HepG2 (cell line): Measurements from ENCODE around the gene CELF5. TPM values are rescaled to one million over a fixed set of nuclear protein-coding genes. Genes with fewer than 3 reads are reported as not detected.

ENCODE experiments used
- ATAC-seq: fragments of 200-7000 bp; cut with Tn5 transposase; 3 replicates; pipeline ENCODE4 v1.9.1; 2020; ENCODE audit warnings: mild to moderate bottlenecking, moderate library complexity
- BruUV-seq: library from RNA; stranded (reverse); fragments of 400-500 nt; replicated peaks from 2 replicates; lab custom pipeline; 2021; lab: Mats Ljungman, UMichigan
- CTCF ChIA-PET: fragments of 300-600 bp; formaldehyde crosslinking; extraction: SDS; loops from one replicate; lab custom pipeline; 2021; ENCODE audit warnings: low total read pairs, inconsistent platforms, low intra/inter-chr PET ratio; lab: Yijun Ruan, JAX
- POLR2A ChIA-PET: fragments of 350-600 bp; sonication (Branson Sonifier 250); formaldehyde crosslinking; loops from one replicate; lab custom pipeline; 2020; ENCODE audit warnings: antibody characterized with exemption, inconsistent platforms; lab: Yijun Ruan, JAX
- DNase-seq: peaks from one replicate; pipeline ENCODE4 v3.0.0-alpha.2; 2015; ENCODE audit warnings: low spot score
- FAIRE-seq: peaks from 3 replicates; lab custom pipeline; 2011; peaks lifted over from hg19 to GRCh38; lab: Jason Lieb, UNC
- H2AFZ ChIP-seq: one replicate; pipeline ENCODE4 v1.6.1; 2011; ENCODE audit warnings: low read length, inconsistent platforms
- H3K27ac ChIP-seq: fragments of 300-600 bp; 3 replicates; pipeline ENCODE4 v1.8.0; 2011; ENCODE audit warnings: mixed run types, mild to moderate bottlenecking, mixed read lengths, low read length, inconsistent platforms; ENCODE audit not compliant: insufficient read depth; ENCODE audit errors: extremely low read length
- H3K27me3 ChIP-seq, 2 experiments: fragments of 200-600 bp in 1 of 2; 2 replicates in 1 of 2; 3 replicates in 1 of 2; pipeline versions ENCODE4 v1.6.0 to v1.8.0; 2011; ENCODE audit warnings: low read length in 2 of 2, mild to moderate bottlenecking in 2 of 2, moderate library complexity in 2 of 2, inconsistent platforms in 1 of 2; ENCODE audit not compliant: insufficient read depth in 2 of 2, control insufficient read depth in 1 of 2
- H3K36me3 ChIP-seq, 2 experiments: fragments of 200-600 bp in 1 of 2; replicated peaks in 1 of 2; 2 replicates in 1 of 2; 3 replicates in 1 of 2; pipeline versions ENCODE4 v1.5.1 to v1.8.0; 2011; ENCODE audit warnings: low read length in 2 of 2, inconsistent platforms in 1 of 2; ENCODE audit not compliant: insufficient read depth in 2 of 2, control insufficient read depth in 1 of 2
- H3K4me1 ChIP-seq: 2 replicates; pipeline ENCODE4 v1.5.1; 2012; ENCODE audit warnings: low read length, inconsistent platforms; ENCODE audit not compliant: insufficient read depth
- H3K4me2 ChIP-seq: 2 replicates; pipeline ENCODE4 v1.6.0; 2011; ENCODE audit warnings: low read depth, low read length, inconsistent platforms
- H3K4me3 ChIP-seq, 3 experiments: fragments of 200-600 bp in 1 of 3; sonication (generic), shearing (Covaris generic) in 1 of 3; replicated peaks in 1 of 3; 2 replicates each; pipeline ENCODE4 v1.5.1; 2011 to 2016; ENCODE audit warnings: low read length in 3 of 3, inconsistent platforms in 2 of 3, low read depth in 2 of 3, mild to moderate bottlenecking in 2 of 3, control low read depth in 1 of 3, mixed read lengths in 1 of 3; ENCODE audit not compliant: insufficient read depth in 1 of 3
- H3K79me2 ChIP-seq: one replicate; pipeline ENCODE4 v1.6.1; 2011; ENCODE audit warnings: low read length, inconsistent platforms; ENCODE audit not compliant: insufficient read depth
- H3K9ac ChIP-seq: 2 replicates; pipeline ENCODE4 v1.6.0; 2011; ENCODE audit warnings: mild to moderate bottlenecking, low read depth, low read length, inconsistent platforms; ENCODE audit not compliant: insufficient read depth
- H3K9me3 ChIP-seq: 2 replicates; pipeline ENCODE4 v1.5.1; 2012; ENCODE audit warnings: mild to moderate bottlenecking, low read length
- H4K20me1 ChIP-seq: 2 replicates; pipeline ENCODE4 v1.6.0; 2011; ENCODE audit warnings: inconsistent platforms, mild to moderate bottlenecking, low read length, moderate library complexity; ENCODE audit not compliant: insufficient read depth
- MIER3 ChIP-seq: IDR thresholded peaks from 2 replicates; pipeline ENCODE4 v1.6.1; 2016; ENCODE audit warnings: missing compliant biosample characterization, borderline replicate concordance
- SALL2 ChIP-seq: sonication (generic); formaldehyde crosslinking; IDR thresholded peaks from 2 replicates; pipeline ENCODE4 v1.8.1; 2023; ENCODE audit warnings: mild to moderate bottlenecking, missing genetic modification reagents, inconsistent platforms
- ZFP36 ChIP-seq: fragments of 150-350 bp; IDR thresholded peaks from 2 replicates; pipeline ENCODE4 v1.6.1; 2018; ENCODE audit warnings: borderline replicate concordance, low read length, low read depth; ENCODE audit not compliant: partially characterized antibody
- ZNF17 ChIP-seq: sonication (generic); formaldehyde crosslinking; IDR thresholded peaks from 2 replicates; pipeline ENCODE4 v1.5.0; 2020; ENCODE audit warnings: mild to moderate bottlenecking, missing genetic modification reagents
- ZNF768 ChIP-seq: sonication (generic); formaldehyde crosslinking; IDR thresholded peaks from 2 replicates; pipeline ENCODE4 v1.4.0; 2020; ENCODE audit warnings: missing genetic modification reagents
- WGBS: methylation state at CpG from one replicate; pipeline ENCODE4 v1.1.6; 2017; ENCODE audit warnings: low lambda C conversion rate; 5-methylcytosine and 5-hydroxymethylcytosine counted together
- in situ Hi-C: cut with HindIII; loops from 2 replicates; pipeline ENCODE4 v1.10.0; 2017; ENCODE audit warnings: low pct_unique_long_range_greater_than_20kb; ENCODE audit not compliant: extremely low pct_ligation_motif_present
- intact Hi-C: fragments of 100-400 bp; cut with micrococcal nuclease; formaldehyde crosslinking; loops from one replicate; pipeline ENCODE4 v1.10.0; 2022; ENCODE audit not compliant: unreplicated experiment
- polyA plus RNA-seq, 8 experiments: library from polyadenylated mRNA; depleted of rRNA in 3 of 8; stranded (reverse) in 7 of 8; unstranded in 1 of 8; fragments of >200 nt; fragmentation: Illumina TruSeq in 4 of 8; extraction: Trizol in 4 of 8; gene quantifications; 2 replicates each; pipeline versions ENCODE4 v1.2.1 to v1.2.3, GENCODE V29; 2011 to 2016; ENCODE audit warnings: low read depth in 4 of 8, missing spikeins in 1 of 8, mixed read lengths in 1 of 8; ENCODE audit not compliant: insufficient read depth in 1 of 8
- total RNA-seq, 5 experiments: library from RNA; depleted of rRNA; stranded (reverse); fragments of >200 nt; fragmentation: Illumina TruSeq; extraction: Trizol; gene quantifications; 2 replicates each; pipeline ENCODE4 v1.2.3, GENCODE V29; 2016; ENCODE audit warnings: low read depth in 1 of 5

Gene CELF5
- total and polyA plus RNA-seq, 2 of the 13 experiments (the other 11 are each of a cell fraction or from before 2014, with no cell fraction given): 0.31 to 0.84 TPM

DNA sequence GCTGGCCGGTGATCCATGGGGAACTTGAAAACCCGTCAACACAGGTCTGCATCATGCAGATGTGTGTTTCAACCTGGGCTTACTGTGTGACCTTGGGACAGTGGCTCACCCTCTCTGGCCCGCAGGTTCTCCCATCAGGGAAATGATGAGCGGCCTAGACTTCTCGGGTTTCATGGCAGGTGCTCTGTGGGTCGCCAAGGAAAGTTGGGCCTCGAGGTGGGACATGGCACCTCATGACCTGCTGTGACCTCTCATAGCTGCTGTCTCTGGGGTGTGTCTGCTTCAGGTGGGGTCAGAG is 91.2 kb downstream of the CELF5 start:
- BruUV-seq: no TSS peak

DNA sequence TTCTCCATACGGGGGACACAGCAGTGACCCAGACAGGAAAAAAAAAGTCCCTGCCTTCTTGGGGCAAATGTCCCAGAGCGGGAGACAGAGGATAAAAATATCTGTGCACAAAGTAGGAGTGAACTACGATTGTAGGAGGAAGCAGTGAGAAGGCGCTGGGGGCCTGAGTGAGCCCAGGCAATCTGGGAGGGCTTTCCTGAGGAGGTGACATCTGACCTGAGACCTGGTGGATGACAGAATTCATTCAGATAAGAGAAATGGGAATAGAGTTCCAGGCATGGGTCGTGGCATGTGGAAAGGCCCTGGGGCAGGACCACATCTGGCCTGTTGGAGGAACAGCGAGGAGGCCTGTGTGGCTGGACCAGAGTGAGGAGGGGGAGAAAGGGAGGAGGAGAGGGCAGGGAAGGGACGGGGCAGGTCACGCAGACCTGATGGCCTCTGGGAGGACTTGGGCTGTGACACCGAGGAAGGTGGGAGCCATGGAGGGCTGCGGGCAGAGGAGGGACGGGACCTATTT is 91.7 kb downstream of the CELF5 start:
- no peaks in the 10 kb centered on the region for H3K79me2 ChIP-seq
- H4K20me1 ChIP-seq: no peaks in the 10 kb centered on the region
- peaks cover 6 to 41% of the 10 kb centered on the region in 2 experiments; a peak in 3 of 5 replicates for H3K27me3 ChIP-seq
- H3K36me3 ChIP-seq: no peaks in the 10 kb centered on the region
- H3K9me3 ChIP-seq: no peaks in the 10 kb centered on the region
- no peaks in the 10 kb centered on the region for H3K4me1 ChIP-seq
- H3K27ac ChIP-seq: no peak overlapping the region
- DNase-seq (no peak), FAIRE-seq (no peak), ATAC-seq (no peak)
- H2AFZ ChIP-seq: no peak overlapping the region
- ChIA-PET CTCF (no interaction called here), POLR2A (no interaction called here)
- H3K4me2 ChIP-seq: no peak overlapping the region
- 48% methylated on average over 11 of the region's 11 CpGs for whole genome bisulfite sequencing
- no peak overlapping the region for H3K4me3 ChIP-seq
- intact Hi-C loops (no loop called here), in situ Hi-C loops (no loop called here)
- H3K9ac ChIP-seq: no peak overlapping the region
- BruUV-seq: no TSS peak
- TF ChIP-seq SALL2: no peak
- TF ChIP-seq ZFP36: peak; percentile 83

More for the DNA sequence above, 91.2 kb downstream of the CELF5 start:
- H3K79me2 ChIP-seq: no peaks in the 10 kb centered on the region
- ATAC-seq (no peak), FAIRE-seq (no peak), DNase-seq (no peak)
- H3K27me3 ChIP-seq: peaks cover 6 to 37% of the 10 kb centered on the region in 2 experiments; a peak in 3 of 5 replicates
- H3K9me3 ChIP-seq: no peaks in the 10 kb centered on the region
- no peak overlapping the region for H3K4me3 ChIP-seq
- no peak overlapping the region for H3K9ac ChIP-seq
- POLR2A ChIA-PET: no interaction called here
- no peak overlapping the region for H2AFZ ChIP-seq
- no peaks in the 10 kb centered on the region for H4K20me1 ChIP-seq
- no peaks in the 10 kb centered on the region for H3K36me3 ChIP-seq
- intact Hi-C loops (no loop called here), in situ Hi-C loops (no loop called here)
- TF ChIP-seq ZNF17 (CRISPR knock-in tag) (no peak), ZNF768 (CRISPR knock-in tag) (peak; percentile 97), MIER3 (no peak)
- CTCF ChIA-PET: no interaction called here
- H3K27ac ChIP-seq: no peak overlapping the region
- WGBS: 40% methylated on average over 3 of the region's 7 CpGs
- H3K4me1 ChIP-seq: no peaks in the 10 kb centered on the region
- no peak overlapping the region for H3K4me2 ChIP-seq
